DND-41 (cell line): Measurements from ENCODE around the gene MARCHF10.

Experiments
- EZH2 ChIP-seq: IDR thresholded peaks from 3 replicates; pipeline ENCODE4 v1.6.1; 2012; ENCODE audit warnings: borderline replicate concordance, low read depth, mild to moderate bottlenecking, moderate library complexity, low read length, inconsistent platforms; ENCODE audit not compliant: severe bottlenecking
- TF ChIP-seq, protein P1 (sequence below): IDR thresholded peaks from 2 replicates; pipeline ENCODE4 v1.5.1; 2012; ENCODE audit warnings: borderline replicate concordance, low read length, moderate library complexity, mild to moderate bottlenecking; ENCODE audit not compliant: poor library complexity, severe bottlenecking; ENCODE audit errors: extremely low read depth

DNA sequence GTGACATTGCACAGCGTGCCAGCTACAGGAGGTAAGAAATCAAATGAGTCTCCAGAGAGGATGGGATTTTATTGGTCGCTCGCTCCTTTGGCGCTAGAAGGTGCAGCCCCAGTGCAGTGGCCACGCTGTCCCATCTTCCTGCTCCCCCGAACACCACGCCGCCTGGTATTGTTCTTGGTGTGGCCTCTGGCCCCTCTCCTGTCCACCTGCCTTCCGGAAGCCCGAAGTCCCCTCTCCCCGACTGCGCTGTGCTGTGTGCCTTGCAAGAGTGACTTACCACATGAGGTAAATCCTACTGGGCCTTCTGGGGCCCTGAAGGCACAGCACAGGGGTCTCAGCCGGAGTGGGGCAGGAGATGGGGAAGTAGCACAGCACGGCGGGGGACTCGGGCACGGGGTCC, 58.2 kb downstream of the MARCHF10 start:
- TF ChIP-seq, protein P1, sequence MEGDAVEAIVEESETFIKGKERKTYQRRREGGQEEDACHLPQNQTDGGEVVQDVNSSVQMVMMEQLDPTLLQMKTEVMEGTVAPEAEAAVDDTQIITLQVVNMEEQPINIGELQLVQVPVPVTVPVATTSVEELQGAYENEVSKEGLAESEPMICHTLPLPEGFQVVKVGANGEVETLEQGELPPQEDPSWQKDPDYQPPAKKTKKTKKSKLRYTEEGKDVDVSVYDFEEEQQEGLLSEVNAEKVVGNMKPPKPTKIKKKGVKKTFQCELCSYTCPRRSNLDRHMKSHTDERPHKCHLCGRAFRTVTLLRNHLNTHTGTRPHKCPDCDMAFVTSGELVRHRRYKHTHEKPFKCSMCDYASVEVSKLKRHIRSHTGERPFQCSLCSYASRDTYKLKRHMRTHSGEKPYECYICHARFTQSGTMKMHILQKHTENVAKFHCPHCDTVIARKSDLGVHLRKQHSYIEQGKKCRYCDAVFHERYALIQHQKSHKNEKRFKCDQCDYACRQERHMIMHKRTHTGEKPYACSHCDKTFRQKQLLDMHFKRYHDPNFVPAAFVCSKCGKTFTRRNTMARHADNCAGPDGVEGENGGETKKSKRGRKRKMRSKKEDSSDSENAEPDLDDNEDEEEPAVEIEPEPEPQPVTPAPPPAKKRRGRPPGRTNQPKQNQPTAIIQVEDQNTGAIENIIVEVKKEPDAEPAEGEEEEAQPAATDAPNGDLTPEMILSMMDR: no peak
- TF ChIP-seq EZH2: no peak
